Amniotic stem cell (primary cell): ENCODE measurements around the gene TCOF1.

Source experiments
- DNase-seq: peaks from one replicate; lab custom pipeline; 2025; lab: John Stamatoyannopoulos, UW

Gene TCOF1

DNA sequence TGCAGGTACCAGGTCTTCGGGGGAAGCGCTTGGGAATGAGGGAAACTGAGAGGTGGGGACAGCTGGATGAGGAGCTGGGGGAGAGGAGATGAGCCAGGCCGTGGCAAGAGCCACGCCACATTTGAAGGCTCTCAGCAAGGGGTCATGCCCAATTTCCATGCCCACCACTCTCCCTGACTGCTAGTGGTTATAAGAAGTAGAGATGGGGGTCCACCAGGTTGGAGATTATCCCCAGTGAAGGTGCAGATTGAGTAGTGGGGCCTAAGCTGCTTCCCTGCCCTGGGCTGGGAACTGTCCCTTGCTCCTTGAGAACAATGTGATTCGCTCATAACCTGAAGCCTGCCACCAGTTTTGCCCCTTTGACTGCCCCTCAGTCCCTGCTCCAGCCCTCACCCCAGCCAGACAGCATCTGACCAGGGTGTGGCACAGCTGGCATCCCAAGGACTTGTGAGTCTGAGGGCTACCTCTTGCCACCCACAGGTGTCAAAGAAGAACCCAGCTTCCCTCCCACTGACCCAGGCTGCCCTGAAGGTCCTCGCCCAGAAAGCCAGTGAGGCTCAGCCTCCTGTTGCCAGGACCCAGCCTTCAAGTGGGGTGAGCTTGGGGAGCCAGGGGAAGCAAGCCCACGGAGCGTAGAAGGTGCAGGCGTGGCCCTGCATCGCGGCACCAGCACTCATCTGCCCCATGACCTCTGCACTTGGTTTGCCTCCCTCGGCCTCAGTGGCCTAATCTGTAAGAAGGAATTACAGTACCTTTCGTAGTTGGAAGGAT lies 33.8 kb downstream of the TCOF1 start:
- DNase-seq: no peak

DNA sequence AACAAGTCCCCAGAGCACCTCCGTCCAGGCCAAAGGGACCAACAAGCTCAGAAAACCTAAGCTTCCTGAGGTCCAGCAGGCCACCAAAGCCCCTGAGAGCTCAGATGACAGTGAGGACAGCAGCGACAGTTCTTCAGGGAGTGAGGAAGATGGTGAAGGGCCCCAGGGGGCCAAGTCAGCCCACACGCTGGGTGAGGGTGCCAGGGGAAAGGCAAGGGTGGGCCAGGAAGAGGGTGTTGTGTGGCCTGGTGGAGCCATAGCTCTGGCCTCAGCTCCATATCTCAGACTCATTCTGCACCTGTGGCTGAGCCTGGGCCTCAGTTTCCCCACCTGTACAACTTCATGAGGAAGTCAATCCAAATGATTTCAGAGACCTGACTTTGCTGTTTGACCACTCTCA lies 34.5 kb downstream of the TCOF1 start:
- DNase-seq: no peak

DNA sequence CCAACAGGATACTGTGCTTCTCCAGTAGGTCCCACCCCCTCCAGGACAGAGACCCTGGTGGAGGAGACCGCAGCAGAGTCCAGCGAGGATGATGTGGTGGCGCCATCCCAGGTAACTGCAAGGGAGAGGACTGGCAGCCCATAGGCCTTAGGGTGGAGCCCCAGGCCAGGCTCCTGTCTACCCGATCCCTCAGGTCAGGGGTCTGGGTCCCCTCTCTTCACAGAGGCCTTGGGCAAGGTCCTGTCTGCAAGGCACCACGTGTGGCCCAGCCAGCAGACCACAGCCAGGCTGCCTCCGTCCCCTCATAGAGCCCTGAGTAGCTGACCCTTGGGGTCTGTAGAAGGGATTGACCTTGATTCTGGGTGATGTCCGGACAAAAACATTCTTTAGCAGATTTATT lies 35.2 kb downstream of the TCOF1 start:
- no peak for DNase-seq

DNA sequence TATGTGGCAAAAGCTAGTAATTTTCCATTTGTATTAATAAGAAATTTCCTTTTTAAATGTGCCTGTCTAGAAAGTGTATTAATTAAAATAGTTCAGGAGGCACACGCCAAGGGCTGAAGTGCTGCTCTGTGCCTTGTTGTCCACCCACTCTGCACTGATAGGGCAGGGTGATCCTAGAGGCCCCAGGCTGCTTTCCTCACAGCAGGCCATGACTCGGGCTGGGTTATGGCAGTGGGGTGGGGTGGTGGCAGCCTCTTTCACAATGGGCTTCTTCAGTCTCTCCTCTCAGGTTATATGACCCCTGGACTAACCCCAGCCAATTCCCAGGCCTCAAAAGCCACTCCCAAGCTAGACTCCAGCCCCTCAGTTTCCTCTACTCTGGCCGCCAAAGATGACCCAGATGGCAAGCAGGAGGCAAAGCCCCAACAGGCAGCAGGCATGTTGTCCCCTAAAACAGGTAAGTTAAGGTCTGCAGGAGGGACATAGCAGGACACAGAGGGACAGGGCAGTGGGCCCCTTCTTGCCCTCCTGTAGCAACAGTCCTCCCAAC lies 35.7 kb downstream of the TCOF1 start:
- DNase-seq: no peak

DNA sequence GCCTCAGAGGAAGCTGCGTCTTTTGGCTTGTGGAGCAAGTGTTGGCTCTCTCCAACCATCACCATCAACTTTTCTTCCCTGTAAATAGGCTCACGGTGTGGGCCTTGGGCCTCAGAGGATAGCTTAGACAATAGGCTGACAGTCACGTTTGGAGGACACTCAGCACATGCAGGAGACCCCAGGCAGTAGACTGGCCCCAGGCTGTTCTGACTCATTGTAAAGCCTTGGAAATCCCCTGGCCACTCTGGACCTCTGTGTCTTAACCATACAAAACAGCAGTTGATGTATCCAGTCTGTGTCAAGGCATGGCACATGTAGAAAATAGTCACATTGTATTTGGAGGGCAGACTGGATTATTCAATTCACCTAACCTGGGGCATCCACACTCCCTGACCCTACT lies 36.6 kb downstream of the TCOF1 start:
- DNase-seq: no peak

DNA sequence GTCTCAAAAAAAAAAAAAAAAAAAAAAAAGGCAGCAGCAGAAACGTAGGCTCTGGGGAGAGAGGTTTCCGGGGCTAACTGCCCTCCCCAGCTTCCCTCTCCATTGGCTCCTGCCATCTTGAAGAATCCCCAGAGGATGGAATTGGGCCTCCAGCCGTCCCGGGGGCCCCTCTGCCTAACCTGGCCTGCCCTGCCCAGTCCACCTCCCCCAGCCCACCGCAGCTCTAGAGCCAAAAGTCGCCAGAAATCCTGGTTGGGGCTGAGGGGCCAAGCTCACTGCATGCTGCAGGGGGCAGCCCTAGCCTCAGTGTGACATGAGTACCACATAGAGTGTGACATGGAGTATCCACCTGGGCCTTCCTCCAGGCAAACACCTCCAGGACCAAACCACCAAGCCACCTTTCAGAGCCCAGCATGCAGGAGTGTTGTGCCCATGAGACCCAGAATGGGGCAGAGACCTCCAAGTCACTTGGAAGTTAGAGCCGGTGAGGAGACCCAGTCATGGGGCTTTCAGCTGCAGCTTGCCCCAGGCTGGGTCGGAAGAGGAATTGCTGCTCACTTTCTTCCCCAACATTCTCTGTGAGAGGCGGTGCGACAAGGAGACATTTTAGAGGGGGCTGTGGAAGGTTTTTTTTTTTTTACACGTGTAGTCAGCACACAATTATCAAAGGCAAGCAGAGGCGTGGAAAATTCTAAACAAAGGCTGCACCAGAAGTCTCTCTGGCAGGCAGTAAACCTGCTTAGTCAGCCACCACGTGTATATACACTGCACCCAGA lies 37.6 kb downstream of the TCOF1 start:
- no peak for DNase-seq

DNA sequence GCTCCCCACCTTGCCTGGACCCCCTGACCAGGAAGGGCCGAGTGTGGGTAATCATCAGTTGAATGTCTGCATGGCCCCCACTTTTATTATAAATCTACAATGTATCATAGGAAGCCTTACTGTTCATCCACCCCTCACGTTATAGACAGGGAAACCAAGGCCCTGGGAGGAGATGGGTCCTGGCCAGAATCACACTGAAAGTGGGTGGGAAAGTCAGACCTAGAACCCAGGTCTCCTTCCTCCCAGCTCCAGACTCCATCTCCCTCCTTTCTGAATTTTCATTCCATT lies 38.1 kb downstream of the TCOF1 start:
- DNase-seq: no peak

DNA sequence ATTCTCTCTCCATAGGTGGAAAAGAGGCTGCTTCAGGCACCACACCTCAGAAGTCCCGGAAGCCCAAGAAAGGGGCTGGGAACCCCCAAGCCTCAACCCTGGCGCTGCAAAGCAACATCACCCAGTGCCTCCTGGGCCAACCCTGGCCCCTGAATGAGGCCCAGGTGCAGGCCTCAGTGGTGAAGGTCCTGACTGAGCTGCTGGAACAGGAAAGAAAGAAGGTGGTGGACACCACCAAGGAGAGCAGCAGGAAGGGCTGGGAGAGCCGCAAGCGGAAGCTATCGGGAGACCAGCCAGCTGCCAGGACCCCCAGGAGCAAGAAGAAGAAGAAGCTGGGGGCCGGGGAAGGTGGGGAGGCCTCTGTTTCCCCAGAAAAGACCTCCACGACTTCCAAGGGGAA lies 38.8 kb downstream of the TCOF1 start:
- no peak for DNase-seq

DNA sequence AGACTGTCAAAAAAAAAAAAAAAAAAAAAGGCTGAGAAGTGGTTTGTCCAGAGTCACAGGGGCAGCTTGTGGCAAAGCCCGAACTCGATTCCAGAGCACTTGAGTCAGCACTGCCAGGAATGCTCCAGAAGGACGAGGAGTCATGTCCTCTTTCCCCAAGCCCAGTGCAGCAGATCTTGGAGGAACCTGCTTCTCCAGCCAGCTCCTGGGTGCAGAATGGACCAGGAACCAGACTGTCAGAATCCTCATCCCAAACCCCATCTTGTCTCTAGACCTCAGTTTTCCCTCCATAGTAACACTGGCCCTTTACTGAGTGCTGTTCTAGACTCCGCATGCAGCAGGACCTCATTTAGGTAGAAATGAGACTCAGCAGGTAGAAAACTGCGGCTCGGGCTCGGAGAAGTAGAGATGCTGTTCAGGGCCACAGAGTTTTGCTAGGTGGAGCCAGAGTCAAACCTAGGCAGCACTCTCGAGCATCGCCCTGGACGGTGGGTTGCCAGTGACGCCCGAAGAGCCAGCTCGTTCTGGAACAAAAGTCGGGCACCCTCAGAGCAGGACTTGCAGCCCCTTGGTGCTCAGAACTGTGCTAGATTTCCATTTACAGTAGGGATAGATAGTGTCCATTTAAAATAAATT lies 39.8 kb downstream of the TCOF1 start:
- DNase-seq: no peak

DNA sequence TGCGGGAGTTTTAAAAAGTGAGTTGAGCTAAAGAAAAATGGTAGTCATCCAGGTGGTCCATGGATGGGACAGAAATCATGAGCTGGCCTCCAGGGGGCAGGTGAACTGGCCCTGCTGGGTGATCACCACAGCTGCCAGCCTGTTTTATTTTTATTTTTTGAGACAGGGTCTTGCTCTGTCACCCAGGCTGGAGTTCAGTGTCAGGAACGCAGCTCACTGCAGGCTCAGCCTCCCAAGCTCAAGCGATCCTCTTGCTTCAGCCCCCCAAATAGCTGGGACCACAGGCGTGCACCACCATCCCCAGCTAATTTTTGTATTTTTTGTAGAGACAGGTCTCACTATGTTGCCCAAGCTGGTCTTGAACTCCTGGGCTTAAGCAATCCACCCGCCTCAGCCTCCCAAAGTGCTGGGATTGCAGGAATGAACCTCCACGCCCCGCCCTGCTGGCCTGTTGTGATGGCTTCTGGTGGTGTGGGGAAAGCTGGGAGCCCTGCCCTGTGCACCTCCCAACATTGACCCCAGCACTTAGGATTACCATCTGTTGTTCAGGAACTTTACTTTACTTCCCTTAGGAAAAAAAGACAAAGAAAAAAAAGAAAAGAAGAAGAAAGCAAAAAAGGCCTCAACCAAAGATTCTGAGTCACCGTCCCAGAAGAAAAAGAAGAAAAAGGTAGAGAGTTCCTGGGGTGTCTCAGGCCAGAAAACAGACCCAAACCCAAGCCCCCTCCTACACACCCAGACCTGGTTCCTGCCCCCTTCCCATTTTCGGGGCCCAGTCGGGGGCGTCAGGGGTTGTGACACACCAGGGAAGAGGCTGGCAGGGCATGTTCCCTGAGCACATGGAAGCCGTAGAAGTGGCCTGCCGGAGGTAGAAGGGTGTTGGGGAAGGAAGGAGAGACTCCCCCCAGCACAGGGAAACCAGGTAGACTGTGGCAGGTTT lies 40.6 kb downstream of the TCOF1 start:
- DNase-seq: no peak

DNA sequence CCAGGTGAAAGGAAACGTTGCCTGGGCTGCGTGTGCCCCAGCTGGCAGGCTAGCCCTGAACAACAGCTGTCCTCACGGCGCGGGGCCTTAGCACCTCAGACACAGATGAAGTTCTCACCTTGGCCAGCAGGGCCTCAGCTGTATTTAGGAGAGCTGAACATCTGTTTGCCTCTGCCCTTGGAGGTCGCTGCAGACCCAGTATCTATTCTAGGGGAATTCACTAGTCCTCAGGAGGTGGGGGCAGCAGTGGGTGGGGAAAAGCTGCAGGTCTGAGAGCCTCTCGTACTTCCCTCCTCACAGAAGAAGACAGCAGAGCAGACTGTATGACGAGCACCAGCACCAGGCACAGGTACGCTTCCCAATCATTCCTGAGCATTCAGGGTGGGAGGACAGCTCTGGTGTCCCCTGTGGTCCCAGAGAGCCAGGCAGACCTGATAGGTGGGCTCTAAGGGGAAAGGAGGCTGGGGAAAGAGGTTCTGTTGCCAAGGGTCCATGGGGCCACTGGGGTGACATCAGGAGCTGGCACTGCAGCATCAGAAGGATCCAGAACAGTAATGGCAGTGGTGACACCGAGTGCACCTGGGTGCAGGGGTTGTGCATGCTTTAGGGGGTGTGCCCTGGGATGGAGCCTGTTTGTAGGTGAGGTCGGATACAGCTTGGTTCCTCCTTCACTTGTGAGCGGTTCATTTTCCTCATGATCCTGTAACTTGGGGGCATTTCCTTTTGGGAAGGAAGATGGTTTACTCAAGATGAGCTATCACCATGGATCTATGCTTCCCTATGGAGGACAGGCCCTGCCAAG lies 41.4 kb downstream of the TCOF1 start:
- no peak for DNase-seq

DNA sequence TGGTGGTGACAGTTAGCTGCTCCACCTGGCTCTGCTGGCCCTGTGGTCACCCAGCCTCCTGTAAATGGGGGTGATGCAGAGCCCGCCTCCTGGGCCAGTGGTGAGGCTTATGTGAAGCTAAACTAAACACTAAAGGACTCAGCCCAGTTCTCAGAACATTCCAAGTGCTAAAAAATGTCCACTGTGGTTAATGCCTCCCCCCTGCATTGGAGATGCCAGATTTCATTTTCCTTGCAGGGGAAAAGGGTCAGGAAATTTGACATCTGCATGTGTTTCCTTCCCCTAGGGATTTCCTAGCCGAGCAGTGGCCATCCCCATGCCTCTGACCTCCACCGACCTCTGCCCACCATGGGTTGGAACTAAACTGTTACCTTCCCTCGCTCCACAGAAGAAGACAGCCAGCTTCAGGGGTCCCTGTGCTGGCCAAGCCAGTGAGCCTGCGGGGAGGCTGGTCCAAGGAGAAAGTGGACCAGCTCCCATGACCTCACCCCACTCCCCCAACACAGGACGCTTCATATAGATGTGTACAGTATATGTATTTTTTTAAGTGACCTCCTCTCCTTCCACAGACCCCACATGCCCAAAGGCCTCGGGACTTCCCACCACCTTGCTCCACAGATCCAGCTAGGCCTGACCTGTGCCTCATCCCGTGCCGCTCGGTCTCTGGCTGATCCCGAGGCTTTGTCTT lies 42.2 kb downstream of the TCOF1 start:
- DNase-seq: no peak

DNA sequence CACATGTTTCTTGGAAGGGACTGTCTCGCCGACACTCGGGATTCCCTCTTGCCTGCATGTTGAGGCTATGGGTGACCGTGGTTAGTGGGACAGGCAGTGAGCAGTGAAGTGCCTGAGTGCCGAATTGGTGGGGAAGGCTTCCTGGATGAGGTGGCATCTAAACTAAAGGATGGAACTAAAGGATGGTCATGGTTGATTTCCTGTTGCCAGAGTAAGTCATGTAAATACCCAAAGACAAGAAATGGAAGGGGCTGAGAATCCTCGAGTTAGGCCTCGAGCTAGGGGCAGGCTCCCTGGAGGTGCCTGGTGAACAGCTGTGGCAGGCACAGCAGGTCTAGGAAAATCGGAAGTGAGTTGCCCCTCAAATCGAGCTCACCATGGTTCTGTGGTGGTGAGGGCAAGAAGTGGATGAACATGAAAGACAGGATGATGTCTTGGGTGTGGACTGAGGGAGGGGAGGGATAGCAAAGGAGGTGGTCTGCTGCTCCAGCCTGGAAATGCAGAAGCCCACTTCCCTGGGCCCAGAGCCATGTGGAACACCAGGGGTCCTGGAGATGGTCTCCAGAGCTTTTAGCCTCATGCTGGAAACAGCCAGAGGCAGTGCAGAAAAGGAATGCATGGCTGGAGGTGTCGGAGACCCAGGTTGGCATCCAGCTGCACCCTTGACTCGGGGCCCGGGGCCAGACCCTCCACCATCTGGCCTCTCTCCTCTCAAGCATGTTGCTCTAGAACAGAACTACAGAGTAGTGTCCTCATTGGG lies 43.0 kb downstream of the TCOF1 start:
- no peak for DNase-seq

DNA sequence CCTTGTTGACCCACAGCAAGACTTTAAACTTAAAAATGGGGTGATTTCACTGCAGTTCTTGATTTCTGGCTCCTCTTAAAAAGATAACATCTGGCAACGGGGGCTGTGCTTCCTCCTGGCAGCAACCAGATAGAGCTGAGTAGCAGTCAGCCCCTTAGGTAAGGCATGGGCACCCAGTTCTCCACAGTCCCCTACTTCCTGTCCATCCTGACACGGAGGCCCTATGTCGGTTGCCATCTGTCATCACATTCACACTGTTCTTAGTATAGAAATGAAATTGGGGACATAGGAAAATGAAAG lies 43.5 kb downstream of the TCOF1 start:
- no peak for DNase-seq

DNA sequence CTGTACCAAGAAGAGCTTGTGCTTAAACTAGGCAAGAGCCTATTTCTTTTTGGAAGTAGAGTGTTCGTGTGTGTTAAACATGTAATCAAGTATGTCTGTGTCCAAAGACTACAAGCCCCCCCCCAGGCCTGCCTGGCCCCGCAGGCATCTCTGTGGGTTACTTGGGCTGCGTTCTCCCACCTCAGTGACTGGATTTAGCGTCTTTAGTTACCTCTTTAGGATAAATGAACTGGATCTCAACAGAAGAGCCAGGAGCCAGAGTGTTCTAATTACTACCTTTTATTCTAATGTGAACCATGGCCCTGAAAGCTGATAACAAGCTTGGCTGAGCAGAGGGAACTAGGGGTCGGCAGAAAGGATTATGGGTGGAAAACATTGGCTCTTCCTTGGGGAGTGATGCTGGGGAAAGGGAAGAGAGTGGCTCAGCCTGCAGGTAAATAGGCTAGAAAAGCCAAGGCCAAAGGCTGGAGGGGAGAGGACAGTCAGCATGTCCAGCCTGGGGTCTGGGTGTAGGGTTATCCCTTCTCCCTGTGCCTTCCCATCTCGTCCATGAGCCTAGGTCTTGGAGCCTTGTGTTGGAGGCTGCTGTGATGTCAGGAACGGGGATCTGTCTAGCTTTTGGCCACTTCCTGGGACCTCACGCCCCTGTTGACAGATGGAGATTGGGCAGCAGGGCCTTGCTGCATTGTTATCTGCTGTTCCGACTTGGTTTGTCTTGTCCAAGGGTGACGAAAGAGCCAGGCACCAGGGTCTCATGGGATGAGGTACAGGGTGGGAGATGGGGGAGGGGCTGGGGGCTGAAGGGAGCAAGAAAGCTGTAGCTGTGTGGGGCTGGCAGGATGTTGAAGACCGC lies 44.1 kb downstream of the TCOF1 start:
- DNase-seq: no peak

DNA sequence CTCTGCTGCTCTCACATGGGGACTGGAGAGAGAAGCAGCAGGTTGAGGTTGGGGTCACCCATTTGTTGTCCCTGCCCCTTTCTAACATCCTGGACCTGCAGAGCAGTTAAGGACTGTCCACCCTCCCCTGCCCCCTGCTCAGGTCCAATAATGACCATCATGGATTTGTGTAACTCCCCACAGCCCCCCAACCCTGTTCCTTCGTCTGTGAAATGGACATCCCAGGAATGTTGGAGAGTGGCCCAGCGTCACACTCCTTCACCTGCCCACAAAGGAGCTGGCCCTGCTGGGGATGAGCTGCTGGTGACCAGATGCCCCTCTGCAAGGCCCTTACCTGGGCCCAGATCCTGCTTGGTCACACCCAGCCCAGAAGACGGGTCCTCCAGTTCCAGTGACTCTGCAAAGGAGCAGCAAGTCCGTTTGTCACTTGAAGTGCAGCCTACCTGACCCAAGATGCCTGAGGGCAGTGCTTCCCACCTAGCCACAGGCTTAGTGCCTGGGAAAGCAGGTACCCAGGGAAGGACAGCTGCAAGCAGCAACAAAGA lies 44.8 kb downstream of the TCOF1 start:
- no peak for DNase-seq

DNA sequence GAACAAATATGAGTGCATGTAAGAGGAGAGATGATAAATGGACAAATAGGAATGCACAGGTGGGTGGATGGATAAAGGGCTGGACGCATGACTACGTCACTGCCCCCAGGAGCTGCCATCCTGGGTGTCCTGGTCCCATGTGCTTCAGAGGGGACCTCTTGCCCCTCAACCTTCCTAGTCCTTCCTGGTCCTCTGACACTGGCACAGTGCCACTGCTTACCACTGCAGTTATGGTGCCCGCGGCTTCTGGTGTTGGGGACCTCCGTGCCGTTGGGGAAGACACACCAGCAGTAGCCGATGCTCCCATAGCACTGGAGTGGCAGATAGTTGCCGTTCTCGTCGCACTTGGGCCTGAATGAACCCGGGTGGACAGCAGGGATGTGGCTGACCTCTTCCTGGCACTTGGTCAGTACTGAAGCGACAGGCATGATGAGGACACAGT lies 45.4 kb downstream of the TCOF1 start:
- no peak for DNase-seq

DNA sequence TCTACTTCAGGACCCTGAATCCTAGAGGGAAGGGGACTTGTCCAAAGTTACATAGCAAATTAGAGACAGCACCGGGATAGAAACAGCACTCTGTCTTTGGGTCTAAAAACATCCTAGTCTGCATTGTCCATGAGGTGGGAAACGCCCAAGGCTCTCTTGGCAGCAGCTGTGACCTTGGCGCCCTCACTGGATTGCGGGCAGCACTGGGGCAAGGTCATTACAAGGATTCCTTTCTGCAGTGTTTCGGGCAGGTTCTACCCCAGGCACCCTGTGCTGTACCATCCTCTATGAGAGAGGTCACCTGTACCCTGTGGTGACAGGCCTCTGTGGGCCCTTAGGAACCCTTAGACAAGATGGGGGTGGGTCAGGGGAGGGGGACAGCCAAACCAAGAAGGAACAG lies 46.6 kb downstream of the TCOF1 start:
- DNase-seq: no peak

DNA sequence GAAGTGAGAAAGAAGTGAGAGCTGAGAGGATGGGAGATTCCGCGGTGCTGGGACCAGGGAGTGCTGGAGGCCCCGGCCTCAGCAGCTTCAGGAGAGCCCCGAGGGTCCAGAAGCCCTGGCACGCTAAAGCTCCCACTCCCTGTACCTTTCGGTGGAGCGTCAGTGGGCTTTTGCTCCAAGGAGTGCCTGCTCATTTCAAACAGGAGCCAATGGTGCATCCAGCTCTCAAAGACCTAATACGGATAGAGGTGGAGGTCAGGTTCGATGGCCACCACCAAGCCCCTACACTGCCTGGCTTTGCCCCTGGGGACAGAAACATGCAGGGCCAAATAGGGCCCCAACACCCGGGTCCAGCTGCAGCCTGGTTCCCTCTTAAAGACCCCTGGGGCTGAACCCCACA lies 47.0 kb downstream of the TCOF1 start:
- DNase-seq: no peak
